Activated T-cell treated with anti-CD3 and anti-CD28 coated beads, Interleukin-2, amount 50 U/mL, for 4 hours (primary cell): ENCODE results near the gene PLD5. TPM values are rescaled to one million over a fixed set of nuclear protein-coding genes. Genes with fewer than 3 reads are reported as not detected.

Experiments used
- ATAC-seq, 2 donors: fragments of 200-7000 bp; cut with Tn5 transposase; one replicate each; pipeline ENCODE4 v1.10.0; 2021
- DNase-seq: peaks from one replicate; pipeline ENCODE4 v3.0.0-alpha.2; 2020
- H3K27me3 Mint-ChIP-seq: one replicate; pipeline ENCODE4 v1.8.0; 2021; ENCODE audit warnings: low read depth, mixed read lengths
- H3K36me3 Mint-ChIP-seq: one replicate; pipeline ENCODE4 v1.8.0; 2022; ENCODE audit warnings: mixed read lengths; ENCODE audit not compliant: insufficient read depth
- H3K4me1 Mint-ChIP-seq: one replicate; pipeline ENCODE4 v1.8.0; 2021; ENCODE audit warnings: low read depth, mixed read lengths
- H3K4me3 Mint-ChIP-seq: one replicate; pipeline ENCODE4 v1.8.0; 2021; ENCODE audit warnings: mild to moderate bottlenecking, moderate library complexity, mixed read lengths
- H3K9me3 Mint-ChIP-seq: one replicate; pipeline ENCODE4 v1.8.0; 2021; ENCODE audit warnings: mixed read lengths
- total RNA-seq, 3 donors: library from RNA; stranded (reverse); gene quantifications; one replicate each; pipeline ENCODE4 v1.2.1, GENCODE V29; 2021

The PLD5 gene
- total RNA-seq, 3 donors from 2014 or later = not detected

GRCh38 chr1:242455052-242455361 is 69.5 kb downstream of the PLD5 start:
- Mint-ChIP-seq H3K4me3 (no peak overlapping the region), H3K27me3 (peaks cover 23% of the 10 kb centered on the region), H3K4me1 (no peaks in the 10 kb centered on the region), H3K36me3 (no peaks in the 10 kb centered on the region), H3K9me3 (no peaks in the 10 kb centered on the region)
- DNase-seq = no peak
- ATAC-seq = no peak

- ATAC-seq = no peak
- no peaks in the 10 kb centered on the region for H3K4me1 Mint-ChIP-seq
- no peaks in the 10 kb centered on the region for H3K36me3 Mint-ChIP-seq
- no peak overlapping the region for H3K4me3 Mint-ChIP-seq
- no peaks in the 10 kb centered on the region for H3K9me3 Mint-ChIP-seq
- peaks cover 23% of the 10 kb centered on the region for H3K27me3 Mint-ChIP-seq
- no peak for DNase-seq
These were observed 70.0 kb downstream of the PLD5 start for GRCh38 chr1:242454262-242455051.

- H3K27me3 Mint-ChIP-seq = peaks cover 29% of the 10 kb centered on the region
- H3K4me3 Mint-ChIP-seq = no peak overlapping the region
- no peaks in the 10 kb centered on the region for H3K36me3 Mint-ChIP-seq
- no peak for ATAC-seq
- no peaks in the 10 kb centered on the region for H3K4me1 Mint-ChIP-seq
- H3K9me3 Mint-ChIP-seq = no peaks in the 10 kb centered on the region
- no peak for DNase-seq
These were observed 71.9 kb downstream of the PLD5 start for GRCh38 chr1:242452573-242452972.

- Mint-ChIP-seq H3K4me1 (no peaks in the 10 kb centered on the region), H3K4me3 (no peak overlapping the region), H3K9me3 (no peaks in the 10 kb centered on the region), H3K27me3 (peaks cover 28% of the 10 kb centered on the region), H3K36me3 (no peaks in the 10 kb centered on the region)
- DNase-seq = no peak
- ATAC-seq = no peak
These were observed 74.8 kb downstream of the PLD5 start for GRCh38 chr1:242449661-242450060.

- Mint-ChIP-seq H3K9me3 (no peaks in the 10 kb centered on the region), H3K4me1 (no peaks in the 10 kb centered on the region), H3K36me3 (no peaks in the 10 kb centered on the region), H3K4me3 (no peak overlapping the region), H3K27me3 (peaks cover 28% of the 10 kb centered on the region)
- no peak for ATAC-seq
- no peak for DNase-seq
These were observed 75.4 kb downstream of the PLD5 start for GRCh38 chr1:242448910-242449645.

GRCh38 chr1:242447689-242448088 is 76.8 kb downstream of the PLD5 start:
- Mint-ChIP-seq H3K9me3 (no peaks in the 10 kb centered on the region), H3K4me3 (no peak overlapping the region), H3K4me1 (no peaks in the 10 kb centered on the region), H3K36me3 (no peaks in the 10 kb centered on the region), H3K27me3 (peaks cover 23% of the 10 kb centered on the region)
- no peak for DNase-seq
- ATAC-seq = no peak

- Mint-ChIP-seq H3K4me1 (no peaks in the 10 kb centered on the region), H3K4me3 (no peak overlapping the region), H3K9me3 (no peaks in the 10 kb centered on the region), H3K36me3 (no peaks in the 10 kb centered on the region), H3K27me3 (peaks cover 2% of the 10 kb centered on the region)
- no peak for DNase-seq
- no peak for ATAC-seq
These were observed 83.7 kb downstream of the PLD5 start for GRCh38 chr1:242440757-242441156.

- Mint-ChIP-seq H3K27me3 (peaks cover 5% of the 10 kb centered on the region), H3K9me3 (peaks cover 4% of the 10 kb centered on the region), H3K4me3 (no peak overlapping the region), H3K36me3 (no peaks in the 10 kb centered on the region), H3K4me1 (no peaks in the 10 kb centered on the region)
- ATAC-seq (no peak), DNase-seq (no peak)
These were observed 89.3 kb downstream of the PLD5 start for GRCh38 chr1:242435200-242435599.

- H3K4me3 Mint-ChIP-seq = no peak overlapping the region
- DNase-seq = no peak
- no peaks in the 10 kb centered on the region for H3K36me3 Mint-ChIP-seq
- peaks cover 4% of the 10 kb centered on the region for H3K9me3 Mint-ChIP-seq
- ATAC-seq = no peak
- H3K27me3 Mint-ChIP-seq = peaks cover 4% of the 10 kb centered on the region
- H3K4me1 Mint-ChIP-seq = no peaks in the 10 kb centered on the region
These were observed 91.9 kb downstream of the PLD5 start for GRCh38 chr1:242432491-242433095.

- no peaks in the 10 kb centered on the region for H3K4me1 Mint-ChIP-seq
- DNase-seq (no peak), ATAC-seq (no peak)
- no peak overlapping the region for H3K4me3 Mint-ChIP-seq
- H3K27me3 Mint-ChIP-seq = peaks cover 4% of the 10 kb centered on the region
- H3K9me3 Mint-ChIP-seq = peaks cover 4% of the 10 kb centered on the region
- H3K36me3 Mint-ChIP-seq = no peaks in the 10 kb centered on the region
These were observed 92.7 kb downstream of the PLD5 start for GRCh38 chr1:242431786-242432185.

- H3K36me3 Mint-ChIP-seq = no peaks in the 10 kb centered on the region
- no peaks in the 10 kb centered on the region for H3K4me1 Mint-ChIP-seq
- peaks cover 4% of the 10 kb centered on the region for H3K9me3 Mint-ChIP-seq
- no peak for ATAC-seq
- H3K4me3 Mint-ChIP-seq = no peak overlapping the region
- peaks cover 4% of the 10 kb centered on the region for H3K27me3 Mint-ChIP-seq
- no peak for DNase-seq
These were observed 93.5 kb downstream of the PLD5 start for GRCh38 chr1:242430956-242431355.

- H3K9me3 Mint-ChIP-seq = peaks cover 4% of the 10 kb centered on the region
- peaks cover 4% of the 10 kb centered on the region for H3K27me3 Mint-ChIP-seq
These were observed 95.9 kb downstream of the PLD5 start for GRCh38 chr1:242428399-242429190.

GRCh38 chr1:242427519-242427918 is 97.0 kb downstream of the PLD5 start:
- H3K36me3 Mint-ChIP-seq = no peaks in the 10 kb centered on the region
- no peak for DNase-seq
- no peak overlapping the region for H3K4me3 Mint-ChIP-seq
- peaks cover 4% of the 10 kb centered on the region for H3K27me3 Mint-ChIP-seq
- no peak for ATAC-seq
- H3K9me3 Mint-ChIP-seq = peaks cover 4% of the 10 kb centered on the region
- no peaks in the 10 kb centered on the region for H3K4me1 Mint-ChIP-seq

More at GRCh38 chr1:242428399-242429190, 95.9 kb downstream of the PLD5 start:
- Mint-ChIP-seq H3K36me3 (no peaks in the 10 kb centered on the region), H3K4me3 (no peak overlapping the region), H3K4me1 (no peaks in the 10 kb centered on the region)
- no peak for DNase-seq
- ATAC-seq = no peak

GRCh38 chr1:242426271-242426905 is 98.1 kb downstream of the PLD5 start:
- ATAC-seq (no peak), DNase-seq (no peak)
- Mint-ChIP-seq H3K4me3 (no peak overlapping the region), H3K4me1 (no peaks in the 10 kb centered on the region), H3K27me3 (peaks cover 2% of the 10 kb centered on the region), H3K9me3 (peaks cover 3% of the 10 kb centered on the region), H3K36me3 (no peaks in the 10 kb centered on the region)
